GM21423 (cell line): ENCODE results near the gene ATM.
A peak's percentile ranks its signal among the peaks of the same experiment; 100 is the strongest.

Experiments used
- ATAC-seq: cut with Tn5 transposase; IDR thresholded peaks from one replicate; pipeline ENCODE4 v1.9.1; 2021; ENCODE audit warnings: mild to moderate bottlenecking, moderate library complexity; ENCODE audit not compliant: unreplicated experiment

ATM gene, protein sequence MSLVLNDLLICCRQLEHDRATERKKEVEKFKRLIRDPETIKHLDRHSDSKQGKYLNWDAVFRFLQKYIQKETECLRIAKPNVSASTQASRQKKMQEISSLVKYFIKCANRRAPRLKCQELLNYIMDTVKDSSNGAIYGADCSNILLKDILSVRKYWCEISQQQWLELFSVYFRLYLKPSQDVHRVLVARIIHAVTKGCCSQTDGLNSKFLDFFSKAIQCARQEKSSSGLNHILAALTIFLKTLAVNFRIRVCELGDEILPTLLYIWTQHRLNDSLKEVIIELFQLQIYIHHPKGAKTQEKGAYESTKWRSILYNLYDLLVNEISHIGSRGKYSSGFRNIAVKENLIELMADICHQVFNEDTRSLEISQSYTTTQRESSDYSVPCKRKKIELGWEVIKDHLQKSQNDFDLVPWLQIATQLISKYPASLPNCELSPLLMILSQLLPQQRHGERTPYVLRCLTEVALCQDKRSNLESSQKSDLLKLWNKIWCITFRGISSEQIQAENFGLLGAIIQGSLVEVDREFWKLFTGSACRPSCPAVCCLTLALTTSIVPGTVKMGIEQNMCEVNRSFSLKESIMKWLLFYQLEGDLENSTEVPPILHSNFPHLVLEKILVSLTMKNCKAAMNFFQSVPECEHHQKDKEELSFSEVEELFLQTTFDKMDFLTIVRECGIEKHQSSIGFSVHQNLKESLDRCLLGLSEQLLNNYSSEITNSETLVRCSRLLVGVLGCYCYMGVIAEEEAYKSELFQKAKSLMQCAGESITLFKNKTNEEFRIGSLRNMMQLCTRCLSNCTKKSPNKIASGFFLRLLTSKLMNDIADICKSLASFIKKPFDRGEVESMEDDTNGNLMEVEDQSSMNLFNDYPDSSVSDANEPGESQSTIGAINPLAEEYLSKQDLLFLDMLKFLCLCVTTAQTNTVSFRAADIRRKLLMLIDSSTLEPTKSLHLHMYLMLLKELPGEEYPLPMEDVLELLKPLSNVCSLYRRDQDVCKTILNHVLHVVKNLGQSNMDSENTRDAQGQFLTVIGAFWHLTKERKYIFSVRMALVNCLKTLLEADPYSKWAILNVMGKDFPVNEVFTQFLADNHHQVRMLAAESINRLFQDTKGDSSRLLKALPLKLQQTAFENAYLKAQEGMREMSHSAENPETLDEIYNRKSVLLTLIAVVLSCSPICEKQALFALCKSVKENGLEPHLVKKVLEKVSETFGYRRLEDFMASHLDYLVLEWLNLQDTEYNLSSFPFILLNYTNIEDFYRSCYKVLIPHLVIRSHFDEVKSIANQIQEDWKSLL (N-terminal part only)

DNA sequence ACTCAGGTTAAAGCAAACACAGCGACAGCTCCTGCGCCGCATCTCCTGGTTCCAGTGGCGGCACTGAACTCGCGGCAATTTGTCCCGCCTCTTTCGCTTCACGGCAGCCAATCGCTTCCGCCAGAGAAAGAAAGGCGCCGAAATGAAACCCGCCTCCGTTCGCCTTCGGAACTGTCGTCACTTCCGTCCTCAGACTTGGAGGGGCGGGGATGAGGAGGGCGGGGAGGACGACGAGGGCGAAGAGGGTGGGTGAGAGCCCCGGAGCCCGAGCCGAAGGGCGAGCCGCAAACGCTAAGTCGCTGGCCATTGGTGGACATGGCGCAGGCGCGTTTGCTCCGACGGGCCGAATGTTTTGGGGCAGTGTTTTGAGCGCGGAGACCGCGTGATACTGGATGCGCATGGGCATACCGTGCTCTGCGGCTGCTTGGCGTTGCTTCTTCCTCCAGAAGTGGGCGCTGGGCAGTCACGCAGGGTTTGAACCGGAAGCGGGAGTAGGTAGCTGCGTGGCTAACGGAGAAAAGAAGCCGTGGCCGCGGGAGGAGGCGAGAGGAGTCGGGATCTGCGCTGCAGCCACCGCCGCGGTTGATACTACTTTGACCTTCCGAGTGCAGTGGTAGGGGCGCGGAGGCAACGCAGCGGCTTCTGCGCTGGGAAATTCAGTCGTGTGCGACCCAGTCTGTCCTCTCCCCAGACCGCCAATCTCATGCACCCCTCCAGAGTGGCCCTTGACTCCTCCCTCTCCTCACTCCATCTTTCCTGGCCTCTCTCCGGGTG, at the start of gene ATM, which contains the start of gene NPAT:
ATM (plus strand) TSS at position 494 of the 774 bp plus-strand sequence. CDS start 4,558 bp downstream, outside the sequence.
NPAT (minus strand) TSS at position 65 of the 774 bp plus-strand sequence. CDS start 102 bp downstream, outside the sequence.
- ATAC-seq, result peak; percentile 78

DNA sequence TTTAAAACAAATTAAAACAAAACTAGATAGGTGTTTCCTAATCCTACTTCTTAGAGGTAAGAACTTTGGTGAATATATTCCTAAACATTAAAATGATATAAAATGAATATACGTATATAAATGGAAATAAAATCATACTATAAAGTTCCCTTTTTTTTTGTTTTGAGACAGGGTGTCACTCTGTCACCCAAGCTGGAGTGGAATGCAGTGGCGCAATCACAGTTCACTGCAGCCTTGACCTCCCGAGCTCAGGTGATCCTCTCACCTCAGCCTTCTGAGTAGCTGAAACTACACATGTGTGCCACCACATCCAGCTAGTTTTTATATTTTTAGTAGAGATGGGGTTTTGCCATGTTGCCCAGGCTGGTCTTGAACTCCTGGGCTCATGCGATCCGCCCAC, 45.3 kb upstream of the ATM start:
- no peak for ATAC-seq

DNA sequence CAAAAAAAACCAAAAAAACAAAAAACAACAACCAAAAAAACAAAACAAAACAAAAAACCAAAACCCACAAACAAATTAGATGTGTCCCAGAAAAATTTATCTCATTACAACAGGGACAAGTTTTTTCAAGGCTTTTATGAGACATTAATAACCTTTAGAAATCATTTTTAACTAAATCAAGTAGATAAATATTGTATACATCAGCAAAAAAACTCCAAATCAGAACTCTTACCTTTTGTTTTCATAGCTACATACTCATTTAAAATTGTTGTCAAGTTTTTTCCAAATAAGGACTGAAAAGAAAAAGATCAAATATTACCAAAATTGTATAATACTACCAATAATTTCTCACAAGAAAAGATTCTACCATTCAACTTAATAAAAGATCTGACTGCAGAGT, 29.1 kb upstream of the ATM start:
- ATAC-seq, result no peak

DNA sequence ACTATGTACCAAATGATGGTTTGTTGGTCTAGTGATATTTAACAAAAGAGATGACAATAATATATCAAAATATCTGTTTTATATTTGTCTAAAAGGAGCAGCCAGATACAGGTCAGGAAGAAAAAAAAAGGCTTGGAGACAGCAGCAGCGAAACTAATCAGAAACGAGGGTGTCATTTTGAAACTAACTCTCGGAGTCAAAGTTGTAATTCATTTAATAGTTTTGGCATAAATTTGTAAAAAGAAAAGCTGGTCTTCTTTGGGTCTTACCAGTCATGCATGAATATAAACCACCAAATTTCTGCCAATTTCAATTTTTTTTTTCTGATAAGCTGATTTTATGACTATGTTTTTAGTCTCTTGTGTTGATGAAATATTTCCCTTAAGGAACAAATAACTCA, 26.0 kb upstream of the ATM start:
- no peak for ATAC-seq

DNA sequence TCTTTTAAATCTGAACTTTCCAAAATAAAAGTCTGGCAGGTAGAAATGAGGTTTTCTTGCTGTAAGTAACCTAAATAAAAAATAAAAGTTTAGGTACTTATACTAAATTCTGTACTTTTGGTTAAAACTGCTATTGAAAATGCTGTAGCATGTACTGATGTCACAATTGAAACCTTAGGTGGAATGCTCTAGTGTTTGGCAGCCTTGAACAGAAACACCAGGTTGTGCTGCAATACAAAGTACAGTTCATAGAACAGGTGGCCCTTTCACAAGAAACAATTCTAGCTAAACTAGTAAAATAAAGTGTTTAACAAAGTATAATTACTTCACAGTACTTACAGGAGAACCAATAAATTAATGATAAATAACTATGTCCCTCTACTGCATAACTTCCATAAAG, 25.5 kb upstream of the ATM start:
- no peak for ATAC-seq

DNA sequence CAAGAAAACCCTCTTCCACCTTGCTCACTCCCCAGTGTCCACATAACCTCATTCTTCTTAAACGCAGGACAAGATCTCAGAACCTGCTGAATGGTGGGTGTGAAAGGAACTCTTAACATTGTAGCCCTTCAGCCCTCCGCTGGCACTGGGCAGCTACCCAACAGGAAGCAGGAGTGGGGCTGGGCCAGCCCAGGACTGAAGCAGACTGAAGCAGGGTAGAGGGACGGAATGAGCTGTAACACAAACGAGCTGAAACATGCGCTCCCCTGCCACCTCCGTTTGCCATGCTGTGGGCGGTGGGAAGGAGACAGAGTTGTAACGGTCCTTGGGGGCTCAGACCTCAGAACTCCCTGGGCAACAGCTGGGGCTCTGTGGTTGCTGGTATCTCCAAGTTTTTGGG, 24.0 kb upstream of the ATM start:
- no peak for ATAC-seq

DNA sequence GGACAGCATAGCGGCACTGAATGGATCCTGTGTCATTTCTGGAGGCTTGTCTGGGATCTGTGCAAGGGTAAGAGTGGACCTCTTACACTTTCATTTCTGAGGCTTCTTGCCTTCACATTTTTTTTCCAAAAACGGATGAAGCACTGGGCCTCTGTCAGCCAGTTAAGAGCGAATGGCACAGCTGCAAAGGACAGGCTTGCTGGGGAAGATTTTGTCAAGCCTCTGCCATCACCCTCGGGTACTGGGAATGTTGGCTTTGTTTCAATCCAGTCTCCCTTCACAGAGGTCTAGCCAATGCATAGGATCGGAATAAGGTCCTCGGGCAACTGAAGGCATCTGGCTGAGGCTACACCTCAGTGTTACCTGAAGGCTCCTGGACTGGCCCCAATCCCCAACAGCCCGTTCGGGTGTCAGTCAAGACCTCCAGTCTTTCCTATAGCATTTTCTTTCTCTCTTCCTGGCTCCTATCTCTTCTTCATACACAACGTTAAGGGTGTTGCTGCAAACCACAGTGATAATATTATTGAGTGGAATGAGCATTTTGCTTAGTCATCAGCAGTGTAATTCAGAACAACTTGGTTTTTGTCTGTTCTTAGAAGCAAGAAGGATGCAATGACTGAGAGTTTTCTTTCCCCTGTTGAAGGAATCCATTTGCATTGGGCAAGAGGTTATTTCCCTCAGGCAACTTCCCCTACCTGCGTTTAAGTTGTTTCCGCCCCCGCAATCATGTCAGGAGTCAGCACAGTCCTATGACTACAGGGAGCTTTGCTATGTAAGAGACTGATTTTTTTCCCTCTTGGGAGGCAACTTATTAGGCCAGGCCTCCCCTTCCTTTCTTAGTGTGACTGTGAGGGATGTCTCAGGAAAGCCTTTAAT, 23.2 kb upstream of the ATM start:
- ATAC-seq, result peak; percentile 73

DNA sequence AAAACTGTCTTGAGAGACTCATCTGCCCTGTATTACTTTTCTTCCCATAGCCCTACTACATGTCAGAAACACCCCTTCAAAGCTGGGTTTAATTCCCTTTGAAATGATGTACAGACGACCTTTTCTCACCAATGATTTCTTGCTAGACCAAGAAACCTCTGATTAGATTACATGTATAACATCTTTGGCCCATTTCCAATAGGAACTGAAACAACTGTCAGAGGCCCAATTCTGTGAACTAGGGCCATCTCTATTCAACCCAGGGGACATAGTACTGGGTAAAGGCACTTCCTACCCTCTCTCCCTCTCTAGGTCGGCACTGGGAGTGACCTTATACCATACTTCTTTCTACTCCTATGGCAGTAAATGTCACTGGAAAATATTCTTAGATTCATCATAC, 19.8 kb upstream of the ATM start:
- no peak for ATAC-seq

DNA sequence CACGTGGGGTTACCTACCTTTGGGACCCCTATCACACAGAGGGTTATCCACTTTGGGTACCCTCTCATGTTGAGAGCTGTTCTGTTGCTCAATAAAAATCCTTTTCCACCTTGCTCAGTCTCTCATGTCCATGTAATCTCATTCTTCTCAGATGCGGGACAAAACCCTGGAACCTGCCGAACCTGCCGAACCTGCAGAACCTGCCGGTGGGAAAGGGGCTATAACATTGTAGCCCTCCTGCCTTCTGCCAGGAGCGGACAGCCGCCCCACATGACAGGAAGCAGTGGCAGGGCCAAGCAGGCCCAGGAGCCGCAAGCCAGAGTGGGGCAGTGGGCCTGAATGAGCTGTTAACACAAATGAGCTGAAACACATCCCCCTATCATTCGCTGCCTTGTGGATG, 18.5 kb upstream of the ATM start:
- ATAC-seq, result no peak

DNA sequence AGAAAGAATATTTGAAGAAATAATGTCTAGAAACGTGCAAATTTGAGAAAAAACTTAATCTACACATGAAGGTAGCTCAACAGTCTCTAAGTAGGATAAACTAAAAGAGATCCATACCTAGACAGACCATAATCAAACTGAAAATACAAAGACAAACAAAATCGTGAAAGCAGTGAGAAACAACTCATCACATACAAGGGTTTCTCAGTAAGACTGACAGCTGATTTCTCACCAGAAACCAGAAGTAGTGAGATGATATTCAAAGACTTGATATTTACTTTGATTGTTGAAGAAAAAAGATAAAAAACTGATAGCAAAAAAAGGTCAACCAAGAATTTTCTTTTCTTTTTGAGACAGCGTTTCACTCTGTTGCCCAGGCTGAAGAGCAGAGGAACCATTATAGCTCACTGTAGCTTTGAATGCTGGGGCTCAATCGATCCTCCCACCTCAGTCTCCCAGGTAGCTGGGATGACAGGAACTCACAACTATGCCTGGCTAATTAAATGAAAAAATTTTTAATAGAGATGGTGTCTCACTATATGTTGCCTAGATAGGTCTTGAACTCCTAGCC, 17.9 kb upstream of the ATM start:
- ATAC-seq, result no peak

DNA sequence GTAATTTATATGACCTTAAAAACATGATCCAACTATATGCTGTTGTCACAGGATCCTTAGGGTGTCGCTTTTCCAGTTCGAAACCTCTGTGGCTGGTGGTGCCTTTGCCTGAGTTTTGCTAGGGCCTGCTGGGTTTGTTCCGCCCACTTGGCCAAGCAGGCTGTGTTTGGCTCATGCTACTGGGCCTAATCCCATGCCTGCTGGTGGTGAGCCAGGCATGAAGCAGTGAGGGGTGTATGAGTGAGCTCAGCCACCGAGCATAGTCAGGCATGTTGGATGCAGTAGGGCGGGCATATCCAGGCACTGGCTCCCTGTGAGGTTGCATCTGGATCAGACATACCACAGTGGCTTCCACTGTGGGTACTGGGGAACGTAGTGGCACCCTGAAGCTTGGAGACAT, 16.7 kb upstream of the ATM start:
- ATAC-seq, result no peak

DNA sequence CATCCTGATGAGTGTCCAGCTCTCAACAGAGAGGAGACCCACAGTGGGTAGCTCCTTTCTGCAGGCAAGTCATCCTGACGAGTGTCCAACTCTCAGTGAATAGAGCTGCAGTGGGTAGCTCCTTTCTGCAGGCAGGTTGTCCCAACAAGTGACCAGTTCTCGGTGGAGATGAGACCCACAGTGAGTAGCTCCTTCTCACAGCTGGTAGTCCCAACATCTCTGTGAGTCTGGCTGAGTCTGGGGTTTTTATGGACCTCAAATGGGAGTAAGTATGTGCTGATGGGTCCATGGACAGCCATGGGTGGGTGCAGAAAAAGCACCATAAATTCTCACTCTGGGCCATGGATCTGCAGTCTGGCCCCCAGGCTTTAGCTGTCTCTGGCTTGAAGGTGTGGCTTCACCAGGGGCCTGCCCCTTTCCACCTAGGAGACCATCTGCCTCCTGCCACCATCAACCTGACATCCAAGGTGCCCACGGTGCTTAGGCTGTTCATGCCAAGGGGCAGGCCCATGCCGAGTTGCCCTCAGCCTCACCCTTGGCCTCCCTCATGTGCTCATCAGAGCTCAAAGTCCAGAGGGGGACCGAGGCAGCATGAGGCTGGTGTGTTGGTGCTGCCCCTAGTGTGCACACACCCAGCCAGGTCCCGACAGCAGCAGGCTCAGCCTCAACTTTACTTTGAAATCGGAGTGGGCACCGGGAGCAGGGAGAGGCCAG, 15.7 kb upstream of the ATM start:
- ATAC-seq, result no peak

DNA sequence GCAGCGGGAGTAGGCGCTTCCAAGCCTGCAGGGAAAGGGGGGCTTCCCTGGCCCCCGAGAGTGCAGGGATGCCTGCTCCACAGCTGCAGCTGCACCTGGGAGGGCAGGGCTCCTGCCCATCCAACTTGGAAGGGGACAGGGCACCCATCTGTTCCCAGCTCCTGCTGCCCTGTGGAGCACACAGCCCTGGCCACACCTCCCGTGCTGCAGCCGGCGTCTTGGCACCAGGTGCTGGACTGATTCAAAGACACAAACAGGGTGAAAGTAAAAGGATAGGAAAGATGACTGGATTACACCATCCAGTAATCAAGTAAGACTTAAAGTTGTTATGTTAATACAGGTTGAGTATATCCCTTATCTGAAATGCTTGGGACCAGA, 15.2 kb upstream of the ATM start:
- no peak for ATAC-seq

DNA sequence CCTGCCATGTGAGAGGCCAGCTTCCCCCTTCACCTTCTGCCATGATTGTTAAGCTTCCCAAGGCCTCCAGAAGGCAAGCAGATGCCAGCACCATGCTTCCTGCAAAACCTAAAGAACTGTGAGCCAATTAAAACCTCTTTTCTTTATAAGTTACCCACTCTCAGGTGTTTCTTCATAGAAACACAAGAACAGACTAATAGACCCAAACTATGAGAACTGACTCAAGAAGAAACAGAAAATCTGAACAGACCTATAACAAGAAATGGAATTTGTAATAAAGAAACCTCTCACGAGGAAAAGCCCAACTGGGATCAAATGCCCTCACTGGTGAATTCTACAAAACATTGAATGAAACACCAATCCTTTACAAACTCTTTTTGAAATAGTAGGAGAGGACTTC, 12.4 kb upstream of the ATM start:
- no peak for ATAC-seq

DNA sequence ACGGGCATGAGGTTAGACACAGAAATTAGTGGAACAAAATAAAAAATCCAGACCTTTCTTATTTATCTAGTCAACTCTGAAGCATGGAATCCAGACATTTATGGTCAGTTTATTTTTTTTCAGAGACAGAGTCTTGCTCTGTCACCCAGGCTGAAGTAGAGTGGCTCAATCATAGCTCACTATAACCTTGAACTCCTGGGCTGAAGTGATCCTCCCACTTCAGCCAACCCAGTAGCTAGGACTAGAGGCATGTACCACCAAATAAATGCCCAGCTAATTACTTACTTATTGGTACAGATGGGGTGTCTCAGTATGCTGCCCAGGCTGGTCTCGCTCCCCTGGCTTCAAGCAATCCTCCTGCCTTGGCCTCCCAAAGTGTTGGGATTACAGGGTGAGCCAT, 9.1 kb upstream of the ATM start:
- no peak for ATAC-seq

DNA sequence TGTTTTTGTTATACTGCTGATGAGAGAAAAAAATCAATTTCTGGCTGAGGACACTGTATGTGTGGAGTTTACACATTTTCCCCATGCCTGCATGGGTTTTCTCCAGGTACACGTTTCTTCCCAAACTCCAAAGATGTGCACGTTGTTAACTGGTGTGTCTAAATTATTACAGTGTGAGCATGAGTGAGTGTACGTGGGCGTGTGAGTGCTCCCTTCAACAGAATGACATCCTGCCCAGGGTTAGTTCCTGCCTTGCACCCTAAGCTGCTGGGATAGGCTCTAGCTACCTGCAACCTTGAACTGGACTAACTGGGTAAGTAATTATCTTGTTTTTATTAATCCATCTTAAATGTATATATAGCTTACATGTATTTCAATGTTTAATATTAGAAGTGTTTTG, 5.9 kb upstream of the ATM start:
- ATAC-seq, result no peak

DNA sequence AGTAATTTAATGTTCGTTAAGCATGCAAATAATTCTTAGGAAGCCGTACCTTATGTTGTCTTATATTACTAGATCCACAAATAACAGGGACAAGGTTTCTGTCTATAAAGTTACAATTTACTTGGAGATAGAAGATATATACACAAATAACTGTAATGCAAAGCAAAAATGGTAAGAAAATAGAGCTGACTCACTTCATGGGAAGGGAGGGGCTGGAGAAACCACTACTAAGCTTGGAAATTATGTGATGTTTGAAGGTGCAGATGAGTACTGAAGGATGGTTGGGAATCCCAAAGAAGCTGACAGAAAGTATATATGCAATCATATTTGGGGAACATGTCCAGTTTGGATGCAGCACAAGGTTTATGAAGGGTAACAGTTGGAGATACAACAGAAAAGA, 4.4 kb upstream of the ATM start:
- ATAC-seq, result no peak
